HAP-1 (cell line): ENCODE measurements around the gene MYO1D.
A peak's percentile ranks its signal among the peaks of the same experiment; 100 is the strongest.
"Not testable (repeated sequence)": the region's sequence is repeated elsewhere in the genome, so short reads cannot be mapped to it uniquely, and the experiment has no call there.

Experiments used
- DNase-seq, 2 experiments: peaks; one replicate each; pipeline ENCODE4 v3.0.0-alpha.2; 2016 to 2020; ENCODE audit warnings: low spot score in 2 of 2
- H3K27me3 ChIP-seq: fragments of 250-450 bp; sonication (Bioruptor Pico); 2 replicates; pipeline ENCODE4 v1.5.1; 2020; ENCODE audit warnings: low read depth, mild to moderate bottlenecking, moderate library complexity
- H3K36me3 ChIP-seq: fragments of 250-450 bp; sonication (Bioruptor Pico); replicated peaks from 2 replicates; pipeline ENCODE4 v1.5.1; 2020; ENCODE audit warnings: mild to moderate bottlenecking
- H3K4me1 ChIP-seq: fragments of 250-450 bp; sonication (Bioruptor Pico); 2 replicates; pipeline ENCODE4 v1.5.1; 2020; ENCODE audit warnings: mild to moderate bottlenecking
- H3K4me3 ChIP-seq: fragments of 250-450 bp; sonication (Bioruptor Pico); 2 replicates; pipeline ENCODE4 v1.5.1; 2020; ENCODE audit warnings: mild to moderate bottlenecking, moderate library complexity
- H3K9me3 ChIP-seq: fragments of 250-450 bp; sonication (Bioruptor Pico); 2 replicates; pipeline ENCODE4 v1.5.1; 2020; ENCODE audit warnings: mild to moderate bottlenecking, moderate library complexity
- in situ Hi-C: fragments of 300-500 bp; cut with MboI; formaldehyde crosslinking; loops from 3 replicates; pipeline ENCODE4 v1.14.3; 2020; ENCODE audit warnings: low sequenced_read_pairs, inconsistent platforms, mixed read lengths

The MYO1D gene

GRCh38 chr17:32834104-32834503 lies 42.8 kb downstream of the MYO1D start:
- in situ Hi-C loops = no loop called here
- no peak overlapping the region for H3K4me3 ChIP-seq
- H3K27me3 ChIP-seq = peaks cover 5% of the 10 kb centered on the region; the same call in 1 of the 2 replicates
- DNase-seq = no peak
- no peaks in the 10 kb centered on the region for H3K4me1 ChIP-seq
- H3K36me3 ChIP-seq = no peaks in the 10 kb centered on the region
- no peaks in the 10 kb centered on the region for H3K9me3 ChIP-seq

GRCh38 chr17:32833526-32833925 lies 43.4 kb downstream of the MYO1D start:
- H3K4me3 ChIP-seq = no peak overlapping the region
- no peaks in the 10 kb centered on the region for H3K9me3 ChIP-seq
- no peaks in the 10 kb centered on the region for H3K36me3 ChIP-seq
- no peak for DNase-seq
- H3K4me1 ChIP-seq = peaks cover 1% of the 10 kb centered on the region; the same call in 1 of the 2 replicates
- in situ Hi-C loops = no loop called here
- peaks cover 5% of the 10 kb centered on the region; the same call in 1 of the 2 replicates for H3K27me3 ChIP-seq

- Histone ChIP-seq H3K4me1 (peaks cover 3% of the 10 kb centered on the region; the same call in 1 of the 2 replicates), H3K9me3 (no peaks in the 10 kb centered on the region), H3K4me3 (no peak overlapping the region), H3K27me3 (peaks cover 5% of the 10 kb centered on the region; the same call in 1 of the 2 replicates), H3K36me3 (no peaks in the 10 kb centered on the region)
- no peak for DNase-seq
- in situ Hi-C loops = no loop called here
Observed at GRCh38 chr17:32833076-32833475, 43.8 kb downstream of the MYO1D start.

GRCh38 chr17:32831627-32832243 lies 45.2 kb downstream of the MYO1D start:
- in situ Hi-C loops = no loop called here
- H3K27me3 ChIP-seq = no peaks in the 10 kb centered on the region
- no peaks in the 10 kb centered on the region for H3K36me3 ChIP-seq
- peaks cover 7% of the 10 kb centered on the region for H3K4me1 ChIP-seq
- no peak overlapping the region for H3K4me3 ChIP-seq
- no peaks in the 10 kb centered on the region for H3K9me3 ChIP-seq
- no peak for DNase-seq

GRCh38 chr17:32831223-32831622 lies 45.7 kb downstream of the MYO1D start:
- no peak for DNase-seq
- no peaks in the 10 kb centered on the region for H3K36me3 ChIP-seq
- H3K27me3 ChIP-seq = no peaks in the 10 kb centered on the region
- in situ Hi-C loops = no loop called here
- no peak overlapping the region for H3K4me3 ChIP-seq
- H3K9me3 ChIP-seq = no peaks in the 10 kb centered on the region
- peaks cover 7% of the 10 kb centered on the region for H3K4me1 ChIP-seq

- DNase-seq = no peak
- in situ Hi-C loops = no loop called here
- no peaks in the 10 kb centered on the region for H3K9me3 ChIP-seq
- no peaks in the 10 kb centered on the region for H3K27me3 ChIP-seq
- no peaks in the 10 kb centered on the region for H3K36me3 ChIP-seq
- peaks cover 7% of the 10 kb centered on the region for H3K4me1 ChIP-seq
- H3K4me3 ChIP-seq = no peak overlapping the region
Observed at GRCh38 chr17:32828822-32829221, 48.1 kb downstream of the MYO1D start.

- in situ Hi-C loops = no loop called here
- no peak for DNase-seq
- H3K4me1 ChIP-seq = peaks cover 11% of the 10 kb centered on the region
- no peaks in the 10 kb centered on the region for H3K9me3 ChIP-seq
- no peak overlapping the region for H3K4me3 ChIP-seq
- no peaks in the 10 kb centered on the region for H3K27me3 ChIP-seq
- H3K36me3 ChIP-seq = no peaks in the 10 kb centered on the region
Observed at GRCh38 chr17:32827227-32827626, 49.7 kb downstream of the MYO1D start.

- Histone ChIP-seq H3K36me3 (no peaks in the 10 kb centered on the region), H3K4me1 (peaks cover 11% of the 10 kb centered on the region), H3K9me3 (no peaks in the 10 kb centered on the region), H3K27me3 (no peaks in the 10 kb centered on the region), H3K4me3 (no peak overlapping the region)
- no peak for DNase-seq
- in situ Hi-C loops = no loop called here
Observed at GRCh38 chr17:32826076-32826475, 50.8 kb downstream of the MYO1D start.

- no peak for DNase-seq
Observed at GRCh38 chr17:32824334-32824733, 52.6 kb downstream of the MYO1D start.

GRCh38 chr17:32822996-32823395 lies 53.9 kb downstream of the MYO1D start:
- no peaks in the 10 kb centered on the region for H3K36me3 ChIP-seq
- DNase-seq = no peak
- no peaks in the 10 kb centered on the region for H3K27me3 ChIP-seq
- in situ Hi-C loops = no loop called here
- H3K9me3 ChIP-seq = no peaks in the 10 kb centered on the region
- H3K4me3 ChIP-seq = peak overlapping the region; percentile 18
- peaks cover 7% of the 10 kb centered on the region for H3K4me1 ChIP-seq

More at GRCh38 chr17:32824334-32824733, 52.6 kb downstream of the MYO1D start:
- H3K36me3 ChIP-seq = no peaks in the 10 kb centered on the region
- H3K9me3 ChIP-seq = no peaks in the 10 kb centered on the region
- H3K4me1 ChIP-seq = peaks cover 11% of the 10 kb centered on the region
- in situ Hi-C loops = no loop called here
- no peak overlapping the region for H3K4me3 ChIP-seq
- no peaks in the 10 kb centered on the region for H3K27me3 ChIP-seq

- H3K9me3 ChIP-seq, H3K27me3 ChIP-seq, in situ Hi-C loops, H3K4me1 ChIP-seq, H3K36me3 ChIP-seq: not testable (repeated sequence)
- peak overlapping the region; percentile 18 for H3K4me3 ChIP-seq
- peak in 1 of 2 experiments; percentile 46 for DNase-seq
Observed at GRCh38 chr17:32821987-32822934, 54.7 kb downstream of the MYO1D start.

- in situ Hi-C loops = no loop called here
- peaks cover 4% of the 10 kb centered on the region for H3K4me1 ChIP-seq
- no peaks in the 10 kb centered on the region for H3K36me3 ChIP-seq
- H3K9me3 ChIP-seq = no peaks in the 10 kb centered on the region
- H3K27me3 ChIP-seq = no peaks in the 10 kb centered on the region
- no peak for DNase-seq
- no peak overlapping the region for H3K4me3 ChIP-seq
Observed at GRCh38 chr17:32820440-32820839, 56.5 kb downstream of the MYO1D start.

GRCh38 chr17:32819787-32820186 lies 57.1 kb downstream of the MYO1D start:
- H3K36me3 ChIP-seq = no peaks in the 10 kb centered on the region
- no peaks in the 10 kb centered on the region for H3K9me3 ChIP-seq
- in situ Hi-C loops = no loop called here
- no peak for DNase-seq
- H3K27me3 ChIP-seq = no peaks in the 10 kb centered on the region
- peaks cover 4% of the 10 kb centered on the region for H3K4me1 ChIP-seq
- no peak overlapping the region for H3K4me3 ChIP-seq

- Histone ChIP-seq H3K9me3 (no peaks in the 10 kb centered on the region), H3K4me1 (peaks cover 4% of the 10 kb centered on the region), H3K27me3 (no peaks in the 10 kb centered on the region), H3K4me3 (no peak overlapping the region), H3K36me3 (no peaks in the 10 kb centered on the region)
- in situ Hi-C loops = no loop called here
- DNase-seq = no peak
Observed at GRCh38 chr17:32819035-32819434, 57.9 kb downstream of the MYO1D start.
